ENCODE data around the gene SP3. TPM values are rescaled to one million over a fixed set of nuclear protein-coding genes. Genes with fewer than 3 reads are reported as not detected.

SP3 gene
- total RNA-seq, 1 experiment from 2014 or later: 139 TPM

GRCh38 chr2:174001107-174001506 lies 35.9 kb upstream of the SP3 start:
- Histone ChIP-seq H3K79me2 (ENCODE audit: low read length) (no peaks in the 10 kb centered on the region), H3K9me2 (replicated peaks; ENCODE audit: insufficient read depth, low read length) (no peaks in the 10 kb centered on the region), H3K9ac (ENCODE audit: low read length) (no peak overlapping the region), H3K4me3 (ENCODE audit: low read length) (no peak overlapping the region), H3K4me1 (ENCODE audit: low read length) (peaks cover 6% of the 10 kb centered on the region; the same call in 1 of the 2 replicates), H3K27ac (ENCODE audit: low read length) (no peak overlapping the region), H3K27me3 (ENCODE audit: low read length) (no peaks in the 10 kb centered on the region), H4K20me1 (ENCODE audit: insufficient read depth, low read depth, low read length) (no peaks in the 10 kb centered on the region), H2AFZ (ENCODE audit: low read length) (no peak overlapping the region), H3K9me3 (ENCODE audit: low read length) (no peaks in the 10 kb centered on the region), H3K36me3 (ENCODE audit: insufficient read depth, low read length) (no peaks in the 10 kb centered on the region), H3K4me2 (ENCODE audit: low read depth, low read length, poor library complexity, severe bottlenecking) (no peak overlapping the region)
- no peak for DNase-seq

- Histone ChIP-seq H3K27ac (ENCODE audit: low read length) (no peak overlapping the region), H3K9me2 (replicated peaks; ENCODE audit: insufficient read depth, low read length) (no peaks in the 10 kb centered on the region), H3K9me3 (ENCODE audit: low read length) (no peaks in the 10 kb centered on the region), H3K79me2 (ENCODE audit: low read length) (no peaks in the 10 kb centered on the region), H3K27me3 (ENCODE audit: low read length) (no peaks in the 10 kb centered on the region), H3K4me3 (ENCODE audit: low read length) (no peak overlapping the region), H3K9ac (ENCODE audit: low read length) (no peak overlapping the region), H3K4me2 (ENCODE audit: low read depth, low read length, poor library complexity, severe bottlenecking) (no peak overlapping the region), H2AFZ (ENCODE audit: low read length) (no peak overlapping the region), H3K36me3 (ENCODE audit: insufficient read depth, low read length) (no peaks in the 10 kb centered on the region), H3K4me1 (ENCODE audit: low read length) (peaks cover 6% of the 10 kb centered on the region; the same call in 1 of the 2 replicates), H4K20me1 (ENCODE audit: insufficient read depth, low read depth, low read length) (no peaks in the 10 kb centered on the region)
- no peak for DNase-seq
These were observed 34.6 kb upstream of the SP3 start for GRCh38 chr2:173999724-174000123.

- H3K9me2 ChIP-seq (replicated peaks; ENCODE audit: insufficient read depth, low read length): no peaks in the 10 kb centered on the region
These were observed 34.1 kb upstream of the SP3 start for GRCh38 chr2:173999272-173999671.

GRCh38 chr2:173998386-173998785 lies 33.2 kb upstream of the SP3 start:
- H3K9me3 ChIP-seq (ENCODE audit: low read length): no peaks in the 10 kb centered on the region
- H3K79me2 ChIP-seq (ENCODE audit: low read length): no peaks in the 10 kb centered on the region
- no peaks in the 10 kb centered on the region for H3K36me3 ChIP-seq (ENCODE audit: insufficient read depth, low read length)
- no peak overlapping the region for H3K4me3 ChIP-seq (ENCODE audit: low read length)
- H3K4me2 ChIP-seq (ENCODE audit: low read depth, low read length, poor library complexity, severe bottlenecking): no peak overlapping the region
- H2AFZ ChIP-seq (ENCODE audit: low read length): no peak overlapping the region
- H3K9me2 ChIP-seq (replicated peaks; ENCODE audit: insufficient read depth, low read length): no peaks in the 10 kb centered on the region
- peaks cover 6% of the 10 kb centered on the region; the same call in 1 of the 2 replicates for H3K4me1 ChIP-seq (ENCODE audit: low read length)
- H3K27me3 ChIP-seq (ENCODE audit: low read length): no peaks in the 10 kb centered on the region
- no peak overlapping the region for H3K9ac ChIP-seq (ENCODE audit: low read length)
- no peak overlapping the region for H3K27ac ChIP-seq (ENCODE audit: low read length)
- H4K20me1 ChIP-seq (ENCODE audit: insufficient read depth, low read depth, low read length): no peaks in the 10 kb centered on the region
- no peak for DNase-seq

More at GRCh38 chr2:173999272-173999671, 34.1 kb upstream of the SP3 start:
- no peaks in the 10 kb centered on the region for H3K36me3 ChIP-seq (ENCODE audit: insufficient read depth, low read length)
- H3K79me2 ChIP-seq (ENCODE audit: low read length): no peaks in the 10 kb centered on the region
- no peaks in the 10 kb centered on the region for H3K9me3 ChIP-seq (ENCODE audit: low read length)
- no peak overlapping the region for H3K27ac ChIP-seq (ENCODE audit: low read length)
- H4K20me1 ChIP-seq (ENCODE audit: insufficient read depth, low read depth, low read length): no peaks in the 10 kb centered on the region
- H3K4me1 ChIP-seq (ENCODE audit: low read length): peaks cover 6% of the 10 kb centered on the region; the same call in 1 of the 2 replicates
- H3K4me3 ChIP-seq (ENCODE audit: low read length): no peak overlapping the region
- no peak overlapping the region for H3K9ac ChIP-seq (ENCODE audit: low read length)
- H3K27me3 ChIP-seq (ENCODE audit: low read length): no peaks in the 10 kb centered on the region
- H3K4me2 ChIP-seq (ENCODE audit: low read depth, low read length, poor library complexity, severe bottlenecking): no peak overlapping the region
- no peak overlapping the region for H2AFZ ChIP-seq (ENCODE audit: low read length)
- no peak for DNase-seq

- Histone ChIP-seq H3K79me2 (ENCODE audit: low read length) (no peaks in the 10 kb centered on the region), H3K9ac (ENCODE audit: low read length) (no peak overlapping the region)
These were observed 32.6 kb upstream of the SP3 start for GRCh38 chr2:173997753-173998152.

GRCh38 chr2:173997269-173997668 lies 32.1 kb upstream of the SP3 start:
- DNase-seq: peak; percentile 61
- Histone ChIP-seq H3K4me2 (ENCODE audit: low read depth, low read length, poor library complexity, severe bottlenecking) (no peak overlapping the region), H3K9me2 (replicated peaks; ENCODE audit: insufficient read depth, low read length) (no peaks in the 10 kb centered on the region)

More at GRCh38 chr2:173997753-173998152, 32.6 kb upstream of the SP3 start:
- H3K36me3 ChIP-seq (ENCODE audit: insufficient read depth, low read length): no peaks in the 10 kb centered on the region
- no peaks in the 10 kb centered on the region for H3K9me2 ChIP-seq (replicated peaks; ENCODE audit: insufficient read depth, low read length)
- H3K9me3 ChIP-seq (ENCODE audit: low read length): no peaks in the 10 kb centered on the region
- H2AFZ ChIP-seq (ENCODE audit: low read length): no peak overlapping the region
- H3K4me3 ChIP-seq (ENCODE audit: low read length): no peak overlapping the region
- no peaks in the 10 kb centered on the region for H4K20me1 ChIP-seq (ENCODE audit: insufficient read depth, low read depth, low read length)
- H3K27me3 ChIP-seq (ENCODE audit: low read length): no peaks in the 10 kb centered on the region
- peaks cover 6% of the 10 kb centered on the region; the same call in 1 of the 2 replicates for H3K4me1 ChIP-seq (ENCODE audit: low read length)
- no peak overlapping the region for H3K4me2 ChIP-seq (ENCODE audit: low read depth, low read length, poor library complexity, severe bottlenecking)
- H3K27ac ChIP-seq (ENCODE audit: low read length): no peak overlapping the region
- no peak for DNase-seq

GRCh38 chr2:173996766-173997165 lies 31.6 kb upstream of the SP3 start:
- H3K4me3 ChIP-seq (ENCODE audit: low read length): no peak overlapping the region
- H3K36me3 ChIP-seq (ENCODE audit: insufficient read depth, low read length): no peaks in the 10 kb centered on the region
- H3K27ac ChIP-seq (ENCODE audit: low read length): no peak overlapping the region
- no peak overlapping the region for H3K9ac ChIP-seq (ENCODE audit: low read length)
- DNase-seq: no peak
- H2AFZ ChIP-seq (ENCODE audit: low read length): no peak overlapping the region
- H3K79me2 ChIP-seq (ENCODE audit: low read length): no peaks in the 10 kb centered on the region
- H3K4me1 ChIP-seq (ENCODE audit: low read length): peaks cover 6% of the 10 kb centered on the region; the same call in 1 of the 2 replicates
- H3K27me3 ChIP-seq (ENCODE audit: low read length): no peaks in the 10 kb centered on the region
- no peak overlapping the region for H3K4me2 ChIP-seq (ENCODE audit: low read depth, low read length, poor library complexity, severe bottlenecking)
- H3K9me3 ChIP-seq (ENCODE audit: low read length): no peaks in the 10 kb centered on the region
- H4K20me1 ChIP-seq (ENCODE audit: insufficient read depth, low read depth, low read length): no peaks in the 10 kb centered on the region
- no peaks in the 10 kb centered on the region for H3K9me2 ChIP-seq (replicated peaks; ENCODE audit: insufficient read depth, low read length)

More at GRCh38 chr2:173997269-173997668, 32.1 kb upstream of the SP3 start:
- no peak overlapping the region for H3K4me3 ChIP-seq (ENCODE audit: low read length)
- H3K9ac ChIP-seq (ENCODE audit: low read length): no peak overlapping the region
- no peak overlapping the region for H2AFZ ChIP-seq (ENCODE audit: low read length)
- peaks cover 6% of the 10 kb centered on the region; the same call in 1 of the 2 replicates for H3K4me1 ChIP-seq (ENCODE audit: low read length)
- no peaks in the 10 kb centered on the region for H3K36me3 ChIP-seq (ENCODE audit: insufficient read depth, low read length)
- no peaks in the 10 kb centered on the region for H3K27me3 ChIP-seq (ENCODE audit: low read length)
- H3K9me3 ChIP-seq (ENCODE audit: low read length): no peaks in the 10 kb centered on the region
- no peaks in the 10 kb centered on the region for H4K20me1 ChIP-seq (ENCODE audit: insufficient read depth, low read depth, low read length)
- no peaks in the 10 kb centered on the region for H3K79me2 ChIP-seq (ENCODE audit: low read length)
- no peak overlapping the region for H3K27ac ChIP-seq (ENCODE audit: low read length)

GRCh38 chr2:173993459-173993858 lies 28.3 kb upstream of the SP3 start:
- H2AFZ ChIP-seq (ENCODE audit: low read length): no peak overlapping the region
- H3K27me3 ChIP-seq (ENCODE audit: low read length): no peaks in the 10 kb centered on the region
- peaks cover 13% of the 10 kb centered on the region for H3K4me1 ChIP-seq (ENCODE audit: low read length)
- no peak overlapping the region for H3K27ac ChIP-seq (ENCODE audit: low read length)
- H3K9me3 ChIP-seq (ENCODE audit: low read length): no peaks in the 10 kb centered on the region
- no peak overlapping the region for H3K9ac ChIP-seq (ENCODE audit: low read length)
- no peak for DNase-seq
- H3K4me3 ChIP-seq (ENCODE audit: low read length): no peak overlapping the region
- no peaks in the 10 kb centered on the region for H4K20me1 ChIP-seq (ENCODE audit: insufficient read depth, low read depth, low read length)
- no peak overlapping the region for H3K4me2 ChIP-seq (ENCODE audit: low read depth, low read length, poor library complexity, severe bottlenecking)
- no peaks in the 10 kb centered on the region for H3K36me3 ChIP-seq (ENCODE audit: insufficient read depth, low read length)
- no peaks in the 10 kb centered on the region for H3K9me2 ChIP-seq (replicated peaks; ENCODE audit: insufficient read depth, low read length)
- no peaks in the 10 kb centered on the region for H3K79me2 ChIP-seq (ENCODE audit: low read length)
